SK-N-MC (cell line): ENCODE results near the gene MAP3K8.
A peak's percentile ranks its signal among the peaks of the same experiment; 100 is the strongest.
"Not testable (repeated sequence)": the region's sequence is repeated elsewhere in the genome, so short reads cannot be mapped to it uniquely, and the experiment has no call there.

Experiments used
- DNase-seq: peaks from one replicate; pipeline ENCODE4 v3.0.0-alpha.2; 2011; ENCODE audit warnings: low read depth, low spot score
- H3K27ac ChIP-seq: fragments of 200-600 bp; sonication (generic); 2 replicates; pipeline ENCODE4 v1.5.1; 2016; ENCODE audit warnings: mixed run types
- H3K36me3 ChIP-seq: fragments of 200-600 bp; sonication (generic); 2 replicates; pipeline ENCODE4 v1.6.1; 2017; ENCODE audit warnings: antibody characterized with exemption, low read length, mixed read lengths; ENCODE audit not compliant: insufficient read depth
- H3K4me3 ChIP-seq: fragments of 200-600 bp; sonication (generic); 2 replicates; pipeline ENCODE4 v1.5.1; 2016
- H3K9ac ChIP-seq: fragments of 200-600 bp; sonication (generic); 2 replicates; pipeline ENCODE4 v1.8.0; 2017; ENCODE audit warnings: mixed run types, mixed read lengths; ENCODE audit not compliant: insufficient read length
- H3K9me3 ChIP-seq: fragments of 200-600 bp; sonication (generic); 2 replicates; pipeline ENCODE4 v1.6.1; 2017; ENCODE audit warnings: low read depth, mild to moderate bottlenecking, antibody characterized with exemption, low read length, moderate library complexity, mixed read lengths
- EZH2 ChIP-seq: fragments of 200-600 bp; sonication (generic); IDR thresholded peaks from one replicate; pipeline ENCODE4 v1.6.1; 2017; ENCODE audit warnings: antibody characterized with exemption
- FOXP2 ChIP-seq: optimal IDR thresholded peaks from 2 replicates; pipeline ENCODE3; 2011; ENCODE audit warnings: mild to moderate bottlenecking, moderate library complexity; ENCODE audit not compliant: insufficient read depth; ENCODE audit errors: extremely low read length, control extremely low read depth
- POLR2AphosphoS5 ChIP-seq: IDR thresholded peaks from 2 replicates; pipeline ENCODE4 v1.6.1; 2012; ENCODE audit warnings: mild to moderate bottlenecking, low read depth, low read length, borderline replicate concordance

MAP3K8 gene

GRCh38 chr10:30430544-30431298, 3.3 kb upstream of the MAP3K8 start:
- Histone ChIP-seq H3K27ac (no peak overlapping the region), H3K36me3 (no peaks in the 10 kb centered on the region), H3K4me3 (no peak overlapping the region), H3K9ac (no peak overlapping the region), H3K9me3 (no peaks in the 10 kb centered on the region)
- no peak for TF ChIP-seq POLR2AphosphoS5
- TF ChIP-seq EZH2 = no peak
- TF ChIP-seq FOXP2 = no peak
- no peak for DNase-seq

- H3K9me3 ChIP-seq = no peaks in the 10 kb centered on the region
- H3K36me3 ChIP-seq = no peaks in the 10 kb centered on the region
- DNase-seq = no peak
- no peak overlapping the region for H3K4me3 ChIP-seq
- H3K9ac ChIP-seq = no peak overlapping the region
- no peak overlapping the region for H3K27ac ChIP-seq
- no peak for TF ChIP-seq EZH2
- TF ChIP-seq POLR2AphosphoS5 = no peak
- no peak for TF ChIP-seq FOXP2
Measured at GRCh38 chr10:30431435-30431911, 2.5 kb upstream of the MAP3K8 start.

GRCh38 chr10:30432622-30433305, 1.2 kb upstream of the MAP3K8 start:
- Histone ChIP-seq H3K36me3 (no peaks in the 10 kb centered on the region), H3K9ac (peak overlapping the region; percentile 74), H3K4me3 (peak overlapping the region; percentile 82), H3K9me3 (no peaks in the 10 kb centered on the region), H3K27ac (no peak overlapping the region)
- DNase-seq = no peak
- TF ChIP-seq POLR2AphosphoS5 = no peak
- no peak for TF ChIP-seq EZH2
- TF ChIP-seq FOXP2 = no peak

- no peak for DNase-seq
- no peaks in the 10 kb centered on the region for H3K36me3 ChIP-seq
- peak overlapping the region; percentile 74 for H3K9ac ChIP-seq
- no peaks in the 10 kb centered on the region for H3K9me3 ChIP-seq
- no peak overlapping the region for H3K27ac ChIP-seq
- TF ChIP-seq EZH2 (no peak), FOXP2 (no peak), POLR2AphosphoS5 (no peak)
- peak overlapping the region; percentile 82 for H3K4me3 ChIP-seq
Measured at GRCh38 chr10:30433306-30433729, 666 bp upstream of the MAP3K8 start.

- H3K36me3 ChIP-seq = no peaks in the 10 kb centered on the region
- no peak for DNase-seq
- no peak overlapping the region for H3K27ac ChIP-seq
- H3K9ac ChIP-seq = peak overlapping the region; percentile 55
- H3K9me3 ChIP-seq = no peaks in the 10 kb centered on the region
- peak overlapping the region; percentile 82 for H3K4me3 ChIP-seq
- no peak for TF ChIP-seq POLR2AphosphoS5
Measured at GRCh38 chr10:30434273-30435072, 489 bp downstream of the MAP3K8 start.

DNA sequence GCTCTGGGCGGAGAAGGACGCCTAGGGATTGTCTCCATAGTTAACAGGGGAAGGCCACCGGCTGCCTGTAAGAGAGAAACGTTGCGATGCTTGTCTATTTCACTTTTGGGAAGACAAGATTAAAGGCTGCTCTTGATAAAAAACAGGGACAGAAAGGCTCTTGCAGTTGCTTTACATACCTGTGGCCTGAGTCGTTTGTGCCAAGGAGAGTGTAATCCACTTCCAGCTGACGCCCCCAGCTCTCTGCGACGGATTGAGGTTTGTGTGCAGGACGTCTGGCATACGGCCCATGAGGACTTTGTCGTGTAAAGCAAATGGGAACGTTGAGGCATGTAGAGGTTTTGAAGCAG, 1.1 kb downstream of the MAP3K8 start:
- no peaks in the 10 kb centered on the region for H3K9me3 ChIP-seq
- H3K36me3 ChIP-seq = no peaks in the 10 kb centered on the region
- H3K27ac ChIP-seq = no peak overlapping the region
- H3K9ac ChIP-seq = peak overlapping the region; percentile 55
- no peak for TF ChIP-seq FOXP2
- no peak for TF ChIP-seq EZH2
- no peak for TF ChIP-seq POLR2AphosphoS5
- H3K4me3 ChIP-seq = peak overlapping the region; percentile 82
- no peak for DNase-seq

DNA sequence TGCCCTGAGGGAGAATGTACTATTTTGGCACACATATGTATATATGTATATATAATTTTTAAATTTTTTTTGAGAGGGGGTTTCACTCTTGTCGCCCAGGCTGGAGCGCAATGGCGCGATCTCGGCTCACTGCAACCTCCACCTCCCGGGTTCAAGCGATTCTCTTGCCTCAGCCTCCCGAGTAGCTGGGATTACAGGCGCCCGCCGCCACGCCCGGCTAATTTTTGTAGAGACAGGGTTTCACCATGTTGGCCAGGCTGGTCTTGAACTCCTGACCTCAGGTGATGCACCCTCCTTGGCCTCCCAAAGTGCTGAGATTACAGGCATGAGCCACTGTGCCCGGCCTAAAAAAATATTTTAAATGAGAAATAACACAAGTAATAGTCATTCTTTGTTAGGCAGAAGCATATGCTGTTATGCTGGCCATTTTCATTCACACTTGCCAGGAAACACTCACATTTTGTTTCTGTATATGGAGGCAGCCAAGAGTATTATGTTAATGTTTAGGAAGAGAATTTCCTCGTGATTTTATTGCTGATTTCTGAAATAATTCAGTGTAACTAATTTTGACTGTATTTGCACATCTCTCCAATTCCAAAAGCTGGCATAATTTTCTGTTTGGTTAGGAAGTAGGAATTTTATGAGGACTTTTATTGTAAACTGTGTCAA, 1.6 kb downstream of the MAP3K8 start:
- not testable (repeated sequence) for H3K9ac ChIP-seq, H3K36me3 ChIP-seq, DNase-seq, H3K9me3 ChIP-seq
- peak overlapping the region; percentile 51 for H3K27ac ChIP-seq
- H3K4me3 ChIP-seq = peak overlapping the region; percentile 82

GRCh38 chr10:30436191-30436611, 2.2 kb downstream of the MAP3K8 start:
- Histone ChIP-seq H3K27ac (peak overlapping the region; percentile 51), H3K36me3 (no peaks in the 10 kb centered on the region), H3K4me3 (peak overlapping the region; percentile 82), H3K9ac (no peak overlapping the region), H3K9me3 (no peaks in the 10 kb centered on the region)
- no peak for DNase-seq
- no peak for TF ChIP-seq FOXP2
- no peak for TF ChIP-seq POLR2AphosphoS5
- TF ChIP-seq EZH2 = no peak
